ENCODE data around the gene QRSL1. TPM values are rescaled to one million over a fixed set of nuclear protein-coding genes. Genes with fewer than 3 reads are reported as not detected.

The QRSL1 gene
- total and polyA plus RNA-seq, 4 donors, result 5.9 to 9.6 (median 7.0) TPM

- no peaks in the 10 kb centered on the region for H3K4me1 ChIP-seq (ENCODE audit: control insufficient read depth in 4 of 4, insufficient read depth in 4 of 4, low read length in 3 of 4)
- no peak for DNase-seq (ENCODE audit: low spot score)
- no peak overlapping the region for H3K9ac ChIP-seq (ENCODE audit: low read depth in 1 of 2, low read length in 2 of 2)
- TF ChIP-seq, protein P1, sequence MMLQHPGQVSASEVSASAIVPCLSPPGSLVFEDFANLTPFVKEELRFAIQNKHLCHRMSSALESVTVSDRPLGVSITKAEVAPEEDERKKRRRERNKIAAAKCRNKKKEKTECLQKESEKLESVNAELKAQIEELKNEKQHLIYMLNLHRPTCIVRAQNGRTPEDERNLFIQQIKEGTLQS (IDR thresholded peaks at IDR 0.05), result no peak
- TF ChIP-seq, protein P2, sequence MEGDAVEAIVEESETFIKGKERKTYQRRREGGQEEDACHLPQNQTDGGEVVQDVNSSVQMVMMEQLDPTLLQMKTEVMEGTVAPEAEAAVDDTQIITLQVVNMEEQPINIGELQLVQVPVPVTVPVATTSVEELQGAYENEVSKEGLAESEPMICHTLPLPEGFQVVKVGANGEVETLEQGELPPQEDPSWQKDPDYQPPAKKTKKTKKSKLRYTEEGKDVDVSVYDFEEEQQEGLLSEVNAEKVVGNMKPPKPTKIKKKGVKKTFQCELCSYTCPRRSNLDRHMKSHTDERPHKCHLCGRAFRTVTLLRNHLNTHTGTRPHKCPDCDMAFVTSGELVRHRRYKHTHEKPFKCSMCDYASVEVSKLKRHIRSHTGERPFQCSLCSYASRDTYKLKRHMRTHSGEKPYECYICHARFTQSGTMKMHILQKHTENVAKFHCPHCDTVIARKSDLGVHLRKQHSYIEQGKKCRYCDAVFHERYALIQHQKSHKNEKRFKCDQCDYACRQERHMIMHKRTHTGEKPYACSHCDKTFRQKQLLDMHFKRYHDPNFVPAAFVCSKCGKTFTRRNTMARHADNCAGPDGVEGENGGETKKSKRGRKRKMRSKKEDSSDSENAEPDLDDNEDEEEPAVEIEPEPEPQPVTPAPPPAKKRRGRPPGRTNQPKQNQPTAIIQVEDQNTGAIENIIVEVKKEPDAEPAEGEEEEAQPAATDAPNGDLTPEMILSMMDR (IDR thresholded peaks at IDR 0.05; ENCODE audit: low read depth, low read length, missing input control), result no peak
- TF ChIP-seq RAD21 (IDR thresholded peaks at IDR 0.05) (no peak), RXRA (IDR thresholded peaks at IDR 0.05) (no peak), GABPA (IDR thresholded peaks at IDR 0.05 in 1 of 2, conservative IDR thresholded peaks at IDR 0.05 in 1 of 2) (no peak), JUND (IDR thresholded peaks at IDR 0.05) (no peak), NR2F2 (IDR thresholded peaks at IDR 0.05) (no peak), SP1 (IDR thresholded peaks at IDR 0.05) (no peak), HNF4A (conservative IDR thresholded peaks at IDR 0.05) (no peak), FOXA1 (IDR thresholded peaks at IDR 0.05) (no peak), FOXA2 (IDR thresholded peaks at IDR 0.05) (no peak), EGR1 (IDR thresholded peaks at IDR 0.05; ENCODE audit: low read depth in 2 of 2) (no peak), TAF1 (conservative IDR thresholded peaks at IDR 0.05) (no peak), YY1 (IDR thresholded peaks at IDR 0.05) (no peak), HNF4G (IDR thresholded peaks at IDR 0.05) (no peak)
- TF ChIP-seq, protein P3, sequence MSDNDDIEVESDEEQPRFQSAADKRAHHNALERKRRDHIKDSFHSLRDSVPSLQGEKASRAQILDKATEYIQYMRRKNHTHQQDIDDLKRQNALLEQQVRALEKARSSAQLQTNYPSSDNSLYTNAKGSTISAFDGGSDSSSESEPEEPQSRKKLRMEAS (IDR thresholded peaks at IDR 0.05), result no peak
- TF ChIP-seq, protein P4, sequence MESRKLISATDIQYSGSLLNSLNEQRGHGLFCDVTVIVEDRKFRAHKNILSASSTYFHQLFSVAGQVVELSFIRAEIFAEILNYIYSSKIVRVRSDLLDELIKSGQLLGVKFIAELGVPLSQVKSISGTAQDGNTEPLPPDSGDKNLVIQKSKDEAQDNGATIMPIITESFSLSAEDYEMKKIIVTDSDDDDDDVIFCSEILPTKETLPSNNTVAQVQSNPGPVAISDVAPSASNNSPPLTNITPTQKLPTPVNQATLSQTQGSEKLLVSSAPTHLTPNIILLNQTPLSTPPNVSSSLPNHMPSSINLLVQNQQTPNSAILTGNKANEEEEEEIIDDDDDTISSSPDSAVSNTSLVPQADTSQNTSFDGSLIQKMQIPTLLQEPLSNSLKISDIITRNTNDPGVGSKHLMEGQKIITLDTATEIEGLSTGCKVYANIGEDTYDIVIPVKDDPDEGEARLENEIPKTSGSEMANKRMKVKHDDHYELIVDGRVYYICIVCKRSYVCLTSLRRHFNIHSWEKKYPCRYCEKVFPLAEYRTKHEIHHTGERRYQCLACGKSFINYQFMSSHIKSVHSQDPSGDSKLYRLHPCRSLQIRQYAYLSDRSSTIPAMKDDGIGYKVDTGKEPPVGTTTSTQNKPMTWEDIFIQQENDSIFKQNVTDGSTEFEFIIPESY (IDR thresholded peaks at IDR 0.05), result no peak
- TF ChIP-seq, protein P5, sequence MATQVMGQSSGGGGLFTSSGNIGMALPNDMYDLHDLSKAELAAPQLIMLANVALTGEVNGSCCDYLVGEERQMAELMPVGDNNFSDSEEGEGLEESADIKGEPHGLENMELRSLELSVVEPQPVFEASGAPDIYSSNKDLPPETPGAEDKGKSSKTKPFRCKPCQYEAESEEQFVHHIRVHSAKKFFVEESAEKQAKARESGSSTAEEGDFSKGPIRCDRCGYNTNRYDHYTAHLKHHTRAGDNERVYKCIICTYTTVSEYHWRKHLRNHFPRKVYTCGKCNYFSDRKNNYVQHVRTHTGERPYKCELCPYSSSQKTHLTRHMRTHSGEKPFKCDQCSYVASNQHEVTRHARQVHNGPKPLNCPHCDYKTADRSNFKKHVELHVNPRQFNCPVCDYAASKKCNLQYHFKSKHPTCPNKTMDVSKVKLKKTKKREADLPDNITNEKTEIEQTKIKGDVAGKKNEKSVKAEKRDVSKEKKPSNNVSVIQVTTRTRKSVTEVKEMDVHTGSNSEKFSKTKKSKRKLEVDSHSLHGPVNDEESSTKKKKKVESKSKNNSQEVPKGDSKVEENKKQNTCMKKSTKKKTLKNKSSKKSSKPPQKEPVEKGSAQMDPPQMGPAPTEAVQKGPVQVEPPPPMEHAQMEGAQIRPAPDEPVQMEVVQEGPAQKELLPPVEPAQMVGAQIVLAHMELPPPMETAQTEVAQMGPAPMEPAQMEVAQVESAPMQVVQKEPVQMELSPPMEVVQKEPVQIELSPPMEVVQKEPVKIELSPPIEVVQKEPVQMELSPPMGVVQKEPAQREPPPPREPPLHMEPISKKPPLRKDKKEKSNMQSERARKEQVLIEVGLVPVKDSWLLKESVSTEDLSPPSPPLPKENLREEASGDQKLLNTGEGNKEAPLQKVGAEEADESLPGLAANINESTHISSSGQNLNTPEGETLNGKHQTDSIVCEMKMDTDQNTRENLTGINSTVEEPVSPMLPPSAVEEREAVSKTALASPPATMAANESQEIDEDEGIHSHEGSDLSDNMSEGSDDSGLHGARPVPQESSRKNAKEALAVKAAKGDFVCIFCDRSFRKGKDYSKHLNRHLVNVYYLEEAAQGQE (IDR thresholded peaks at IDR 0.05), result no peak
- H3K27ac ChIP-seq (ENCODE audit: low read depth in 1 of 2, low read length in 2 of 2), result no peak overlapping the region
- peaks cover 0 to 19% (median 14%) of the 10 kb centered on the region in 4 donors for H3K36me3 ChIP-seq (ENCODE audit: control insufficient read depth in 4 of 4, insufficient read depth in 3 of 4, low read depth in 1 of 4, low read length in 3 of 4)
- H3K27me3 ChIP-seq (ENCODE audit: control insufficient read depth in 4 of 4, insufficient read depth in 4 of 4, low read length in 3 of 4), result no peaks in the 10 kb centered on the region
- no peak overlapping the region for H3K4me3 ChIP-seq (ENCODE audit: low read depth in 1 of 3, low read length in 3 of 3)
- H3K9me3 ChIP-seq (ENCODE audit: control insufficient read depth in 4 of 4, low read length in 3 of 4), result no peaks in the 10 kb centered on the region
- 82% methylated on average over 1 of the region's 1 CpG for WGBS
Observed at GRCh38 chr6:106581468-106581867, 47.9 kb upstream of the QRSL1 start.

Data from liver (tissue), 9 donors.